Uterus (tissue), 4 donors: ENCODE data around the gene EDEM2. TPM values are rescaled to one million over a fixed set of nuclear protein-coding genes. Genes with fewer than 3 reads are reported as not detected.

Experiments
- DNase-seq, 2 donors: peaks; one replicate each; pipeline ENCODE4 v3.0.0-alpha.2; 2019 to 2020
- H3K27ac ChIP-seq, 2 donors: fragments of 200-600 bp; sonication (generic); 1 replicate in 1 of 2; 2 replicates in 1 of 2; pipeline ENCODE4 v1.5.1; 2016 to 2018
- H3K27me3 ChIP-seq, 2 donors: fragments of 200-600 bp; sonication (generic); one replicate each; pipeline ENCODE4 v1.5.1; 2018 to 2019; ENCODE audit warnings: control low read depth in 1 of 2
- H3K36me3 ChIP-seq, 2 donors: fragments of 200-600 bp; sonication (generic); one replicate each; pipeline ENCODE4 v1.5.1; 2019; ENCODE audit warnings: control low read depth in 1 of 2
- H3K4me1 ChIP-seq, 2 donors: fragments of 200-600 bp; sonication (generic); one replicate each; pipeline ENCODE4 v1.5.1; 2018 to 2019; ENCODE audit warnings: control low read depth in 1 of 2
- H3K4me3 ChIP-seq, 2 donors: fragments of 200-600 bp; sonication (generic); 1 replicate in 1 of 2; 2 replicates in 1 of 2; pipeline ENCODE4 v1.5.1; 2018 to 2019; ENCODE audit warnings: mild to moderate bottlenecking in 1 of 2
- H3K9me3 ChIP-seq, 2 donors: fragments of 200-600 bp; sonication (generic); one replicate each; pipeline ENCODE4 v1.5.1; 2019; ENCODE audit warnings: control low read depth in 1 of 2
- POLR2A ChIP-seq, 2 donors: fragments of 450-650 bp; IDR thresholded peaks; one replicate each; pipeline ENCODE4 v1.6.1; 2016; ENCODE audit warnings: antibody characterized with exemption in 2 of 2, mild to moderate bottlenecking in 1 of 2, moderate library complexity in 1 of 2
- intact Hi-C: fragments of 100-400 bp; cut with DNase I; formaldehyde crosslinking; loops from one replicate; pipeline ENCODE4 v1.15.1; 2023; ENCODE audit warnings: low total_unique reads
- total RNA-seq, 4 donors: library from RNA; depleted of rRNA in 3 of 4; stranded (reverse); fragments of >200 nt in 3 of 4; gene quantifications; one replicate each; pipeline versions ENCODE4 v1.1.0 to v1.2.4, GENCODE V29; 2014 to 2023
- TF ChIP-seq, protein P1 (sequence below), 4 experiments: fragments of 200-600 bp in 2 of 4; fragments of 450-650 bp in 2 of 4; sonication (generic) in 2 of 4; IDR thresholded peaks; one replicate each; pipeline ENCODE4 v1.5.1; 2016 to 2019; ENCODE audit warnings: antibody characterized with exemption in 4 of 4, mild to moderate bottlenecking in 2 of 4, moderate library complexity in 1 of 4
- donor health status: DM: yes; HTN: yes; CAD: no.

EDEM2 gene
- total RNA-seq, 4 donors from 2014 or later = 2.6 to 18.5 (median 13.3) TPM

DNA sequence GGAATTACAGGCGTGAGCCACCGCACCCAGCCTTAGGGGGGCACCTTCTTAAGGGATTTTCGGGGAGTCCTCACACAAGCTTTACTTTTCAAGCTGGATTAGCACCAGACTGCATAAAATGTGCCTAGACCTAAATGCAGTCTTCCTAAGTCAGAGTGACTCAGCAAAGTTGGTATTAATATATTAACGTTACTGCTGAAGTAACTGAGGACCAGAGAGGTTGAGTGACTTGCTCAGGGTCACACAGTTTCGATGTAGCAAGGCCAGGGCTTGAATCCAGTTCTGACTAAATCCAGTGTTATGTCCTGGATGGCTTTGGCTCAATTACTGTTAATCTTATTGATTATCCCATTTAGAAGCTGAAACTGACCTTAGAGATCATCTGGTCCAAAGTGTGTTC lies 13.4 kb downstream of the EDEM2 start:
- intact Hi-C loops = no loop called here
- Histone ChIP-seq H3K9me3 (no peaks in the 10 kb centered on the region), H3K36me3 (no peaks in the 10 kb centered on the region)

DNA sequence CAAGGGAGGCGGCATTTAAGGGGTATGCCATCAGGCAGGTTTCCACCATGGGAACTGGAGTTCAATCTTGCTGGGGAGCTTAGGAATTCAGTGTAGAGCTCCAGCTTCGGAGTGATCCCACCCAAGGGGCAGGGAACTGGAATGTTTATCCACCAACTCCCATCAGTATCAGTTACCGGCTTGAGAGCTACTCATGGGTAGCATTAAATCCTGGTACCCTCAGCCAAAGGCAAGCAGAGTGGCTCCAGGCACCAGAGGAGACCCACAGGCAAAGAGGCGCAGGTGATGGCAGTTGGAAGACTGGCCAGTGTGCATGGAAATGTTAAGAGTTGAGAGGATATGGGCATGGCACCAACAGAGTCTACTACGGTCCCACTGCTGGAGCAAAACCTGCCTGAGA lies 14.1 kb downstream of the EDEM2 start:
- Histone ChIP-seq H3K9me3 (no peaks in the 10 kb centered on the region), H3K4me1 (peaks cover 0 to 3% of the 10 kb centered on the region in 2 donors), H3K27me3 (no peaks in the 10 kb centered on the region), H3K4me3 (no peak overlapping the region), H3K27ac (no peak overlapping the region), H3K36me3 (no peaks in the 10 kb centered on the region)
- intact Hi-C loops = no loop called here
- no peak for TF ChIP-seq POLR2A (IDR thresholded peaks at IDR 0.05)
- TF ChIP-seq, protein P1, sequence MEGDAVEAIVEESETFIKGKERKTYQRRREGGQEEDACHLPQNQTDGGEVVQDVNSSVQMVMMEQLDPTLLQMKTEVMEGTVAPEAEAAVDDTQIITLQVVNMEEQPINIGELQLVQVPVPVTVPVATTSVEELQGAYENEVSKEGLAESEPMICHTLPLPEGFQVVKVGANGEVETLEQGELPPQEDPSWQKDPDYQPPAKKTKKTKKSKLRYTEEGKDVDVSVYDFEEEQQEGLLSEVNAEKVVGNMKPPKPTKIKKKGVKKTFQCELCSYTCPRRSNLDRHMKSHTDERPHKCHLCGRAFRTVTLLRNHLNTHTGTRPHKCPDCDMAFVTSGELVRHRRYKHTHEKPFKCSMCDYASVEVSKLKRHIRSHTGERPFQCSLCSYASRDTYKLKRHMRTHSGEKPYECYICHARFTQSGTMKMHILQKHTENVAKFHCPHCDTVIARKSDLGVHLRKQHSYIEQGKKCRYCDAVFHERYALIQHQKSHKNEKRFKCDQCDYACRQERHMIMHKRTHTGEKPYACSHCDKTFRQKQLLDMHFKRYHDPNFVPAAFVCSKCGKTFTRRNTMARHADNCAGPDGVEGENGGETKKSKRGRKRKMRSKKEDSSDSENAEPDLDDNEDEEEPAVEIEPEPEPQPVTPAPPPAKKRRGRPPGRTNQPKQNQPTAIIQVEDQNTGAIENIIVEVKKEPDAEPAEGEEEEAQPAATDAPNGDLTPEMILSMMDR (IDR thresholded peaks at IDR 0.05) = no peak
- DNase-seq = no peak

More for the DNA sequence above, 13.4 kb downstream of the EDEM2 start:
- H3K4me3 ChIP-seq = no peak overlapping the region
- H3K4me1 ChIP-seq = peaks cover 0 to 3% of the 10 kb centered on the region in 2 donors
- DNase-seq = no peak
- no peak overlapping the region for H3K27ac ChIP-seq
- no peak for TF ChIP-seq POLR2A (IDR thresholded peaks at IDR 0.05)
- TF ChIP-seq, protein P1 (IDR thresholded peaks at IDR 0.05) = no peak
- no peaks in the 10 kb centered on the region for H3K27me3 ChIP-seq

DNA sequence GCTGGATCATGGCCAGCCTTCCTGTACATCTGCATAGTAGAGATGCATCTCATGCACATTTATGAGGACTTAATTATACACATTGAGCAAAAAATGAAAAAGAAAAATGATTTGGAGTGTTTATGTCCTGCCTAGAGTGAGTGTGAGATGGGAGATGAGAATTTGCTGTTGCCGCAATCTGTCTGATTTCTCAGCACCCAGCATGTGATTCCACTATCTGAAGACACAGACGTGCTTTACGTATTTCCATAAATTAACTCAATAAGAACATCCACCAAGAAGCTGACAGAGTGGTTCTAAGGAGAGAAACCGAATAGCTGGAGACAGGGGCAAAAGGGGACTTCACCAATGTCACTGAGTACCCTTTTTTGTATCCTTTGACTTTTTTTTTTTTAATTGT lies 15.2 kb downstream of the EDEM2 start:
- intact Hi-C loops = no loop called here

DNA sequence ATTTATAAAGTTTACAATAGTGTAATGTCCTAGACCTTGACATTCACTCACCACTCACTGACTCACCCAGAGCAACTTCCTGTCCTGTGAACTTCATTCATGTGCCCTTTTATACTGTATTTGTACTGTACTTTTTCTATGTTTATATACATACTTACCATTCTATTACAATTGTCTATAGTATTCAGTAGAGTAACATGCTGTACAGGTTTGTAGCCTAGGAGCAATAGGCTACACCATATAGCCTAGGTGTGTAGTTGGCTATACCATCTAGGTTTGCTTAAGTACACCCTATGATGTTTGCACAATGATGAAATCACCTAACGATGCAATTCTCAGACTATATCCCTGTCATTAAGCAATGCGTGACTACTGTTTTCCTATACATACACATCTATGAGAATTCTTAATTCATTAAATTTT lies 17.5 kb downstream of the EDEM2 start:
- H3K4me3 ChIP-seq = no peak overlapping the region
- H3K4me1 ChIP-seq = no peaks in the 10 kb centered on the region
- H3K36me3 ChIP-seq = no peaks in the 10 kb centered on the region
- TF ChIP-seq, protein P1 (IDR thresholded peaks at IDR 0.05) = no peak
- TF ChIP-seq POLR2A (IDR thresholded peaks at IDR 0.05) = no peak
- H3K9me3 ChIP-seq = no peaks in the 10 kb centered on the region
- intact Hi-C loops = no loop called here
- H3K27ac ChIP-seq = no peak overlapping the region
- no peaks in the 10 kb centered on the region for H3K27me3 ChIP-seq
- DNase-seq = no peak

More for the DNA sequence above, 15.2 kb downstream of the EDEM2 start:
- Histone ChIP-seq H3K27me3 (no peaks in the 10 kb centered on the region), H3K36me3 (no peaks in the 10 kb centered on the region), H3K4me1 (peaks cover 0 to 3% of the 10 kb centered on the region in 2 donors), H3K4me3 (no peak overlapping the region), H3K9me3 (no peaks in the 10 kb centered on the region), H3K27ac (no peak overlapping the region)
- DNase-seq = no peak
- TF ChIP-seq POLR2A (IDR thresholded peaks at IDR 0.05) = no peak
- TF ChIP-seq, protein P1 (IDR thresholded peaks at IDR 0.05) = no peak

DNA sequence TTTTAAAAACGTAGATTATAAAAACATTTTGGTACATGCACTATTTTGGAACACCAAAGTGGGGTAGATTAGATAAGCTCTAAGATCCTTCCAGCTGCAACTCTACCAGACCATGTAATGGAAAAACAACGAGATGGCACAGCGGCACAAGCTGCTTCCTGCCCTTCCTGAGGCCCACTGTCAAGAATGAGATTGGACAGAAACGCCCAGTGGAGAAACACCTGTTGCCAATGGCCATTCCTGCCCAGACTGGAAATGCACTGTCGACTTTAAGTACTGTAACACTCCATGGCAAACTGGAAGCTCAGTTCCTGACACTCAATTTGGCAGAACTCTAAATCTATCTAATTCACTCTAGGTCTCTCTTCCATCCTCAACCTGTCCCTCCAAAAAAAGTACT lies 21.4 kb downstream of the EDEM2 start:
- TF ChIP-seq, protein P1 (IDR thresholded peaks at IDR 0.05) = no peak
- TF ChIP-seq POLR2A (IDR thresholded peaks at IDR 0.05) = no peak
- no peaks in the 10 kb centered on the region for H3K36me3 ChIP-seq
- H3K4me1 ChIP-seq = no peaks in the 10 kb centered on the region
- no peaks in the 10 kb centered on the region for H3K27me3 ChIP-seq
- no peak overlapping the region for H3K4me3 ChIP-seq
- intact Hi-C loops = no loop called here
- DNase-seq = no peak
- H3K27ac ChIP-seq = no peak overlapping the region
- no peaks in the 10 kb centered on the region for H3K9me3 ChIP-seq
